A673 (cell line): Measurements from ENCODE around the gene CALR3.

Experiments
- EZH2 ChIP-seq: fragments of 200-600 bp; sonication (generic); IDR thresholded peaks from 2 replicates; pipeline ENCODE4 v1.6.1; 2017; ENCODE audit warnings: borderline replicate concordance, low read depth, mild to moderate bottlenecking, mixed read lengths, antibody characterized with exemption, low read length; ENCODE audit not compliant: poor library complexity, severe bottlenecking
- TF ChIP-seq, protein P1 (sequence below): fragments of 300-800, 200-600 bp; sonication (generic); conservative IDR thresholded peaks from 2 replicates; pipeline ENCODE4 v1.5.1; 2017; ENCODE audit warnings: low read depth, mild to moderate bottlenecking, antibody characterized with exemption, low read length, moderate library complexity, mixed read lengths

DNA sequence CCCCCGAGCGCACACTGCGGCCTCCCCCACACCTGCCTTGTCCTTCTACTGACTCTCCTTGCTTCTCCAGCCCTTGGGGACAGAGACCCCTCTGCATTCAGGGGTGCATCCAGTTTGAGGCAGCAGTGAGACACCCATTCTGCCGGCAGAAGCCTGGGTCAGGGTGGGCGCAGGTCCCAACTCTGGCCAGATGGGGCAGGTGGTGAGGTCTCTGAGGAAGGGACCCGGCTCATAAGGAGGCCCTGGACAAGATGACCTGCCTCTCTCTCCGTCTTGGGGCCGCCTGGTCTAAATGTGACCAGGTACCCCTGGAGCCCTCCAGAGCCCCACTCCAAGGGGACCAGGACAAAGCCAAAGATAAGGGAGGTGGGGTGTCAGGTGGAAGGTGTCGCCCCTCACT, 40.2 kb upstream of the CALR3 start:
- TF ChIP-seq, protein P1, sequence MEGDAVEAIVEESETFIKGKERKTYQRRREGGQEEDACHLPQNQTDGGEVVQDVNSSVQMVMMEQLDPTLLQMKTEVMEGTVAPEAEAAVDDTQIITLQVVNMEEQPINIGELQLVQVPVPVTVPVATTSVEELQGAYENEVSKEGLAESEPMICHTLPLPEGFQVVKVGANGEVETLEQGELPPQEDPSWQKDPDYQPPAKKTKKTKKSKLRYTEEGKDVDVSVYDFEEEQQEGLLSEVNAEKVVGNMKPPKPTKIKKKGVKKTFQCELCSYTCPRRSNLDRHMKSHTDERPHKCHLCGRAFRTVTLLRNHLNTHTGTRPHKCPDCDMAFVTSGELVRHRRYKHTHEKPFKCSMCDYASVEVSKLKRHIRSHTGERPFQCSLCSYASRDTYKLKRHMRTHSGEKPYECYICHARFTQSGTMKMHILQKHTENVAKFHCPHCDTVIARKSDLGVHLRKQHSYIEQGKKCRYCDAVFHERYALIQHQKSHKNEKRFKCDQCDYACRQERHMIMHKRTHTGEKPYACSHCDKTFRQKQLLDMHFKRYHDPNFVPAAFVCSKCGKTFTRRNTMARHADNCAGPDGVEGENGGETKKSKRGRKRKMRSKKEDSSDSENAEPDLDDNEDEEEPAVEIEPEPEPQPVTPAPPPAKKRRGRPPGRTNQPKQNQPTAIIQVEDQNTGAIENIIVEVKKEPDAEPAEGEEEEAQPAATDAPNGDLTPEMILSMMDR, result no peak
- TF ChIP-seq EZH2, result no peak
